ENCODE measurements around the gene PPP2R2D.

GRCh38 chr10:131975003-131975402, 74.2 kb downstream of the PPP2R2D start:
- TF ChIP-seq CTCF (conservative IDR thresholded peaks at IDR 0.05; ENCODE audit: low read length) (no peak), EZH2phosphoT487 (IDR thresholded peaks at IDR 0.05; ENCODE audit: borderline replicate concordance, low read depth, low read length) (no peak)

Measured in OCI-LY7 (cell line).